GM11168 (cell line): Measurements from ENCODE around the gene FOXC2.

Experiments
- in situ Hi-C: fragments of 300-500 bp; cut with MboI; formaldehyde crosslinking; loops from one replicate; pipeline ENCODE4 v1.12.0; 2022; ENCODE audit warnings: low sequenced_read_pairs; ENCODE audit not compliant: unreplicated experiment

FOXC2 gene

DNA sequence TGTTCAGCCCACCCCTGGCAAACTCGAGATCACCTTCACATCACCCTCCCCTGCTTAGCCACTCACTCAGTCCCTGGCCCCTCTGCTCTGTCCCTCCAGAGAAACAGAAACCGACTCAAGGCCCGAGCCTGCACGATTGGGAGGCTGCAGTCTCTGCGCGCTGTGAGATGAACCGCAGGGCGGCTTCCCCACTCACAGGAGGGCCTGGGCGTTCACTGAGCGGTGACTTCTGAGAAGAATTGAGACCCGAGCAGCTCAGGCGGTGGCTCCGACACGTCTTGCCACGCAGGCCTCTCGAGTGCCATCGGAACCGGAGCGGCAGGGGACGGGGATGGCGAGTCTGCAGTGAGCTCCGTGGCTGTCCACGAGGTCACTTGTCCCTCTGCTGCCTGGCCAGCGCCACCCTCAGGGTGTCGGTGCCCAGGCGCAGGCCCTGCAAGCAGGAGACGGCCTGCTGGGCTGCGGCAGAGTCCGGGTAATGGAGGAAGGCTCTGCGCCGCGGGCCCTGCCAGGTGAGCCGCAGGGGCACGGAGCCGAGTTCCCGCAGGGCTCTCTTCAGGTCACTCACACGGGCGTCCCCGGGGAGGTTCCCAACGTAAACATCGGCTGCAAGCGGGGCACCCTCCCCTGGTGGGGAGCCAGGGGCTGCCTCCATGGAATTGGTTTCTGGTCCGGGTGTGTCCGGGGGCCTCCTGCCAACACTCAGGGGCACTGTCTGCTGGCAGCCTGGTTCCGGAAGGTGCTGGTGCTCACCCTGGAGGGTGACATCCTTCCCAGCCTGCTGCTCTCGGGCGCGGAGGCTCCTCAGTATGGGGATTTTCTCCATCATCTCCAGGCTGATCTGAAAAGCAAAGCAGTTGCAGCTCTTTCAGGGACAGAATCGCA lies 34.7 kb upstream of the FOXC2 start:
- in situ Hi-C loops: no loop called here

DNA sequence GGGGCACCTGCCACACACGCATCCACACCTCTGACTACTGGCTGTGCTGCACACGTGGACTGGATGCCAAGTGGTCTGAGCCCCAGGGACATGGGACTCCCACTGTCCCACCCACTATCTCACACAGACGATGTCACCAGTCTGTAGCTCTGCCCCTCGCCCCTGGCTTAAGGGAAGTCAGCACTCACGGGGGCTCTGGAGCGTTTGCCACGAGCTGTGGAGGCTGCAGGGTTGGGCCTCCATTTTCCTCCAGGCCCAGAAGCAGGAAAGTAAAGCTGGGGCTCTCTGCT lies 34.2 kb upstream of the FOXC2 start:
- in situ Hi-C loops: no loop called here

- in situ Hi-C loops: no loop called here
Observed at GRCh38 chr16:86533076-86533475, 33.6 kb upstream of the FOXC2 start.

GRCh38 chr16:86533767-86534351 lies 32.8 kb upstream of the FOXC2 start:
- in situ Hi-C loops: no loop called here

DNA sequence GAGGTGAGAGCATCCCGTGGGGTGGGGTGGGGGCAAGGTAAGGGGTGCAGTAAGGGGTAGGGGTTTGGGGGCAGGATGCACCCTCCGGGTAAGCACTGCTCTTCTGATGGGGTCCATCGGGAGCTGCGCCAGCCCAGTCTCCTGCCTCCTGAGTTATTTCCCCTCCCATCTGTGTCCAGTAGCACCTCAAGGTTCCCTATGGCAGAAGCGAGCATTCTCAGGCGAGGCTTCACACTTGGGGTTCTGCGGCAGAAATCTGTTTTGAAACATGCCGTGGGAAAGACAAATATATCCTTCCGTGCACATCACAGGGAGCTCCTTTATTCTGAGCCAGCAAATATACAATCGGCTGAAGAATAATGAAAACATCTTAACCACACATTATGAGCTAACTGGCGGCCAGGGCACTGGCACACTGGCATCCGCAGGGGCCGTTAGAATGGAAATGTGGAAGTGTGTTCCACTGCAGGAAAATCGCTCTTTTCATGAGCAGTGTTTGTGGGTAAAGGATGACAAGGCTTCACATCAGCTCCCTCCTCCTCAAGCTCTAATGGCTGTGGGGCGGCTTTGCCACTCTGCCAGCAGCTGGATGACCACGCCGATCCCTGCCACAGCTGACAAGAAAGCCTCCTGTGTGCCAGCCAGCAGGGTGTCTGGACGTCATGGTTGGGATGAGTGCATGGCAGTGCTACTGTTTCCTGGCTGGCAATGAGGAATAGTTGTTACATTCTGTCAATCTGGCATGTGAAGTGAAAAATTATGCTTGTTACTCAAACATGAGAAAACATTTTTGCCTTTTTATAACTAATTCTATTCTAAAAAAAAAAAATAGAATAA lies 31.6 kb upstream of the FOXC2 start:
- in situ Hi-C loops: no loop called here

GRCh38 chr16:86536621-86537020 lies 30.0 kb upstream of the FOXC2 start:
- in situ Hi-C loops: no loop called here

DNA sequence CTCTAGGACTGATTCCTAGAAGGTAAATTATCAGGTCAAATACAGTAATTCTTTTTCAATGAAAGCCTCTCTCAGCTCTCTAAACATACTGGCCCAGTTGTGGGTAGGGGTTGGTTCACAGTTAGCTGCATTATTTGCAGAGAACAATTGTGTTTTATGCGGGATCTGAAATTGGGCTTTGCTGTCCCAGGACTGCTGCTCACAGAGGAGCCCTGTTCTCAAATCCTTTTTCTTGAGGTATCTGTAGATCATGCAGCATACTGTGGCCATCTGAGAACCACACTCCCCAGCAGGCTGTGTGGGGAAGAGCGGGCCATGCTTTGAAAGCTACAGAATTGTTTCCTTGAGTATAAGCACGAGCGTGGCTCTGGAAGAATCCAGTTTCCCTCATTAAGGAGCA lies 29.1 kb upstream of the FOXC2 start:
- in situ Hi-C loops: no loop called here

DNA sequence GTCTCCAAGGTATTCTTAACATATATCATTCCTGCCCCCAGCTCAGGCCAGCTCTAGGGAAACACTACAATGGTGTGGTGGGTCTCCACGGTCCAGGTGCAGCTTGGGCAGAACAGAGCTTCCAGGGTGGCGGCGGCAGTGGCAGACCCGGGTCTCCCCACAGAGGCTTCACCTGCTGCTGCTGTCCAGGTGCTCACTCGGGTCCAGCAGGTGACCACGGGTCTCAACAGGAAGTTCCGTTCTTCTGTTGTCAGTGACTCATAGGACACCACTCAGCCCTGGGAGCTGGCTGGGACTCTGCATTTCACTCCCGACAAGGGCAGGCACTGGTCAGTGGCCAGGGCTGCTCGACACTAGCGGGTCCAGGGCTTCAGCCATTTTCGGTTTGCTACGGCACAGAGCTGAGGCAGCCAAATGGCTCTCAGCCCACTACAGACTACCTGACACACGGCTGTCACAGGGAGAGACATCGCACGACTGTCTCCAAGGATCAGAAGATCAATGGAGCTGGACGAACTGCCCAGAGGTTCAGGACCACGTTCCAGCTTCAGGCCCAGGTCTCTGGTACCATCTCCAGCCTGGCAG lies 28.3 kb upstream of the FOXC2 start:
- in situ Hi-C loops: no loop called here

DNA sequence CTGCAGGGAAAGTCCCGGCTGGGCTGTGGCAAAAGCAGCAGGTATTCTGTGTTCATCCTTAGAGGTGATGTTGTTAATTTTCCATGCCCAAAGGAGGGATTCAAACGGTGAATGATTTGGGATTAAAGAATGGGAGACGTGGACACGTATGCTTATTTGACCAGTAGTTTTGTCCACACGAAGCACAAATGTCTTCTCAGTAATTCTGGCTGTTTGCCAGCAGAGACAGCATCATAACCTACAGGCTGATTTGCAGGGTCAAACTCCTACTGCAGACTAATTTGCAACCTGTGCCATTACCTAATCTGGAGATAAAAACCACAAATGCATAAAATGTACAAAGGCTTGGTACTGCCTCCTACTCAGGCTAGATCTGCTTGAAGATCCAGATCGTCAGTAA lies 25.7 kb upstream of the FOXC2 start:
- in situ Hi-C loops: no loop called here

DNA sequence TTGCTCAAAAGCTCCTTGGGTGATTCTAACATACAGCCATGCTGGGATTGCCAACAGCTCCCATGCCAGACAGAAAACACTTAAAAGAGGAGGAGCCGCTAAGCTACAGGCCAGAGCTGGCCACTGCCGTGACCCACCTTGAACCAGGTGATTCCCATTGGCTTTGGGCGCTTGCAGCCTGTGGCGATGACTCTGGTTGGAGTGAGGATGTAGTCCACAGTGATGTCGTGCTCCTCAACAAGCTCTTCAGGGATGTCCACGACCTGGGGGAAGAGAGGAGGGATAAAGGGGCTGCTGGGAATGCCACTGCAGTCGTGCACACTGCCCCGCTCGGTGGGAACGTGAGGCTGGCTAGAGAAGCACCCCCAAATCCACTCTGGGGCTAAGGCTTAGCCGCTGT lies 25.1 kb upstream of the FOXC2 start:
- in situ Hi-C loops: no loop called here

- in situ Hi-C loops: no loop called here
Observed at GRCh38 chr16:86542756-86543750, 23.6 kb upstream of the FOXC2 start.

GRCh38 chr16:86545481-86545880 lies 21.1 kb upstream of the FOXC2 start:
- in situ Hi-C loops: no loop called here

DNA sequence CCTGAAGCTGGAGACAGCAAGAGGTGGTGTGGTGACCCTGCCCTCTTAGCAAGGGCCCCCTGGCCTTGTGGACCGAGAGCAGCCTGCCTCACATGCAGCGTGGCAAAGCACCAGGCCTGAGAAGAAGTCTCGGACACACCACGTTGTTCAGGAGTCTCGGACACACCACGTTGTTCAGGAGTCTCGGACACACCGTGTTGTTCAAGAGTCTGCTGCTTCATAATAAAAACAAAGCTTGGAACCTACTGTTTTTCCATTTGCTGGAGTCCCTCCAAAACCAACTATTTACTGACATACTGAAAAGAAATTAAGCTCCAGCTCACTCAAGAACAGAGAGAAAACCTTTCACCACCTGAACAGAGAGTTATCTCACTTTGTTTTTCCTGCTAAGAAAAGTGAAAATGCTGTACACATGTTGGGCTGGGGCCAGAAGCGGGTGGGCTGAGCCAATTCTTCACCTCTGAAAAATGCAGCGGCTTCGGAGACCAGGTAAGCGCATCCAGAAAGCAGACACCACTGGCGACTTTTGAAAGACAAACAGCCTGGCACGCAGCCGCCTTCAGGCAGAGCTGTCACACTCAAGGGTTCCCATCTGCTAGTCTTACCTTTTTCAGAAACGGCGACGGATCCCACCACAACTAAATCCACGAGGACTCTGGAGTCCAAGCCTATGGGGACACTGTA lies 20.5 kb upstream of the FOXC2 start:
- in situ Hi-C loops: no loop called here

DNA sequence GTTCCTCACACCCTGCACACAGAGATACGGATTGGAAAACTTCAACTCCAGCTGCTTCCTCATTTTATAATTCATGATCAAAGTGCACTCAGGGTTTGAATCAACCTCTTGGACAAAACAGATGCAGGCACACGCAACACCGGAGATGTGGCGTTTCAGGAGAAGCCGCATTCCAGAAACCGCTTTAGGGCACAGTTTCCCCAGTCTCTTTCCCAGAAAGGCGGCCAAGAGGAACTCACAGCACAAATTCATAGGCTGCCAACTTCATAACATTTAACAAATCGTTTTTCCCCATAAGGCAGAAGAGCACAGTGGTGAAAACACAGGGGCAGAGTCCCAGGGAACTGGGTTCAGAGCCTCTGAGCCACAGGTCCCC lies 20.0 kb upstream of the FOXC2 start:
- in situ Hi-C loops: no loop called here

DNA sequence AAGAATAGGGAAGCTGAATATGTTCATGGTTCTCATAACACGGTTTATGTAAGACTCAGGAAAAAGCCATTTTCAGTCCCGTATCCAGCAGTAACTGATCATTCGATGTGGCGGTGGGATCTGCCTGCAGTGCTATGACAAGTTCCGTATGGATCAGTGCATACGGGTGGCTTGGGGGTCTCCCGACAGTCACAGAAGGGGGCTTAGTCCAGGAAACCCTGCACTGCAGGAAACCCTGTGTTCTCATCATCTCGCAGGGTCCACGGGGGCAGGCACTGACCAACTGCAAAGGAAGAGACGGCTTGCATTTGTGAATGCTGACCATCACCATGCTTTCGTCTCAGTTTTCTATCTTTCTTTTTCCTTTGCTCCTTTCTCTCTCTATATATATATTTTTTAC lies 19.3 kb upstream of the FOXC2 start:
- in situ Hi-C loops: no loop called here

GRCh38 chr16:86549076-86549892 lies 17.3 kb upstream of the FOXC2 start:
- in situ Hi-C loops: no loop called here

DNA sequence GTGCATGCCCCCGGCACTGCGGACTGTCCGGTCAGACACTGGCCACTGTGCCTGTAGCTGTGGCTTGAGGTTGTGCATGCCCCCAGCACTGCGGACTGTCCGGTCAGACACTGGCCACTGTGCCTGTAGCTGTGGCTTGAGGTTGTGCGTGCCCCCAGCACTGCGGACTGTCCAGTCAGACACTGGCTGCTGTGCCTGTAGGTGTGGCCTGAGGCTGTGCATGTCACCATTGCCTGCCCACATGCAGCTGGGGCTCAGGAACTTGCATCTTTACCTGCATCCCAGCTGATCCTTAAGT lies 16.8 kb upstream of the FOXC2 start:
- in situ Hi-C loops: loop anchor here (25.0 kb wide), 1 partner anchor 737 kb away; no protein-coding TSS in a partner anchor

GRCh38 chr16:86550281-86550680 lies 16.3 kb upstream of the FOXC2 start:
- in situ Hi-C loops: loop anchor here (25.0 kb wide), 1 partner anchor 737 kb away; no protein-coding TSS in a partner anchor
